ENCODE data around the gene DZIP1L. TPM values are rescaled to one million over a fixed set of nuclear protein-coding genes. Genes with fewer than 3 reads are reported as not detected.

The DZIP1L gene, protein sequence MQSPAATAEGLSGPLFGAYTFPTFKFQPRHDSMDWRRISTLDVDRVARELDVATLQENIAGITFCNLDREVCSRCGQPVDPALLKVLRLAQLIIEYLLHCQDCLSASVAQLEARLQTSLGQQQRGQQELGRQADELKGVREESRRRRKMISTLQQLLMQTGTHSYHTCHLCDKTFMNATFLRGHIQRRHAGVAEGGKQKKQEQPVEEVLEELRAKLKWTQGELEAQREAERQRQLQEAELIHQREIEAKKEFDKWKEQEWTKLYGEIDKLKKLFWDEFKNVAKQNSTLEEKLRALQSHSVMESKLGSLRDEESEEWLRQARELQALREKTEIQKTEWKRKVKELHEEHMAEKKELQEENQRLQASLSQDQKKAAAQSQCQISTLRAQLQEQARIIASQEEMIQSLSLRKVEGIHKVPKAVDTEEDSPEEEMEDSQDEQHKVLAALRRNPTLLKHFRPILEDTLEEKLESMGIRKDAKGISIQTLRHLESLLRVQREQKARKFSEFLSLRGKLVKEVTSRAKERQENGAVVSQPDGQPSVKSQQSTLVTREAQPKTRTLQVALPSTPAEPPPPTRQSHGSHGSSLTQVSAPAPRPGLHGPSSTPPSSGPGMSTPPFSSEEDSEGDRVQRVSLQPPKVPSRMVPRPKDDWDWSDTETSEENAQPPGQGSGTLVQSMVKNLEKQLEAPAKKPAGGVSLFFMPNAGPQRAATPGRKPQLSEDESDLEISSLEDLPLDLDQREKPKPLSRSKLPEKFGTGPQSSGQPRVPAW
- 7.6 and 8.9 TPM in 2 replicates for total RNA-seq

DNA sequence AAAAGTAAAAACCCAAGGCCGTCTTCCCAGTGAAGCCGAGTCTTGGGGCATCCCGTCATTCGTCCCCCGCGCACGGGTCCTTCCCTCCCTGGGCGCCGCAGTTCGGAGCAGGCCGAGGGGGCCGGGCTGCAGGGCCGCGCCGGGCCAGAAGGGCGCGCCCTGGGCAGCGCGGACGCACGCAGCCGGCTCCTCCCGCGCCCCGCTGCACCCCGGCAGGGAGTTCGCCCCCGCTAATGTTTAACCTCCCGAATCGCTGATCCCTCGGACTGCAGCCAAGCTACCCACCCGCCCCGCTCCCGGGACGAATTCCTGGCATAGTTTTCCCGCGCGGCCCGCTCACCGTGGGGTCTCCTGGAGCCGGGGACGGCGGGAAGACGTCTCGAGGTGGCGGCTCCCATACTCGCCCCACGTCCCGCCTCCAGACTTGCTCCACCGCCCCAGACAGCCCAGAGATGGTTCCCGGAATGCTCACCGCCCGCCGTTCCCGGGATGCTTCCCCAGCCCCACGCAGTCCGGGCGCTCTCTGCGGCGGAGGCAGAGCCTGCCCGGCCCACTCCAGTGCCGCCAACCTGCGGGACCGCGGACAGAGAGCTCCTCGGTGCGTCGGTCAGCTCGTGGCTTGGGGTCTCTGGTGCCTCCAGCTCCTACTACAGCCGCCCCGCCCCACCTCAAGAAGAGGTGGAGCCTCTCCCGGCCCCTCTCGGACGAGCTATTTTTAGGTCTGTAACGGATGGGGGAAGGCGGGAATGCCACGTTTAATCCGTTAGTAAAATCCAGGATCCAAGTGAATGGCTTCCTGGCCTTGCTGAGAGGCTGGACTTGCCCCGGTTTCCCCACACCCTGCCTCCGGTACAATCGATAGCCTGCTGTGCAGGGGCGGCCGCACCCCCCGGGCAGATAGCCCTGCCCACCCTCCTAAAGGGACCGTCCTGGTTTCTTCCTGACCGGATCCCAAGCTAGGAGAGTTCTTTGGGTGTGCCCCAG is at the start of gene DZIP1L:
Gene DZIP1L (minus strand): TSS at position 621 of the 984 bp plus-strand sequence. CDS start 11,637 bp downstream, outside the sequence.

DNA sequence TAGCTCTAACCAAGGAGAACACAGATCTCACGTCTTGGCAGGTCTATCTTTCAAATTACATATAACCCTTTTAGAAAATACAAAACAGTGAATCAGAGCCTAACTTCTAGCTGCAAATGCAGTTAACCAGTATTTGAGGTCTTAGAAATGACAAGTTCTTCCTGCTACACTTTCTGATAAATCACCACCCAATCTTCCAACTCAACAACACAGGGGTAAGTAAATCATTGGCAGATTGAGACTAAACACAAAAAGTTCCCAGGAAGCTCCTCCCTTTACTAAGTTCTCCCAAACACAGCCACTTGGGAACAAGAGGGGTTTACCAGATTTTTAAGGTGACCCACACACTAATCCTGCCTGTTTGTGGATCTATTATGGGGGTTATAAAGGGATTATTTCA is 16.8 kb upstream of the DZIP1L start, which contains the start of gene A4GNT:
Gene A4GNT (minus strand): TSS at position 152 of the 400 bp plus-strand sequence. CDS start 1,134 bp downstream, outside the sequence.

Other genes starting within 250 kb of the DZIP1L start
- not detected in 2 replicates for gene CLDN18, start 105.4 kb downstream of the DZIP1L start, total RNA-seq
- gene A4GNT, start 16.8 kb upstream of the DZIP1L start, total RNA-seq: not detected in 2 replicates
- gene DBR1, start 59.3 kb upstream of the DZIP1L start, total RNA-seq: 15.1 and 19.3 TPM in 2 replicates
- gene ARMC8, start 71.7 kb upstream of the DZIP1L start, total RNA-seq: 30.9 and 58.7 TPM in 2 replicates
- gene NME9, start 214.2 kb upstream of the DZIP1L start, total RNA-seq: not detected in 2 replicates
- gene MRAS, start 233.0 kb upstream of the DZIP1L start, total RNA-seq: 5.7 and 18.8 TPM in 2 replicates

Measured in bladder microvascular endothelial cell (primary cell).